Loucy (cell line): ENCODE results near the gene SPP2.

Experiments used
- H2AFZ ChIP-seq: fragments of 200-600 bp; sonication (generic); 2 replicates; pipeline ENCODE4 v1.6.0; 2016; ENCODE audit warnings: antibody characterized with exemption, mild to moderate bottlenecking, low read length, moderate library complexity
- H3F3A ChIP-seq: fragments of 200-600 bp; 2 replicates; pipeline ENCODE4 v1.6.0; 2016; ENCODE audit warnings: antibody characterized with exemption, low read depth, mild to moderate bottlenecking
- H3K27me3 ChIP-seq: fragments of 200-600 bp; sonication (generic); 2 replicates; pipeline ENCODE4 v1.6.1; 2014; ENCODE audit warnings: low read length, mild to moderate bottlenecking; ENCODE audit not compliant: insufficient read depth, poor library complexity, severe bottlenecking
- H3K36me3 ChIP-seq: fragments of 200-600 bp; sonication (generic); 2 replicates; pipeline ENCODE4 v1.6.1; 2016; ENCODE audit warnings: low read length; ENCODE audit not compliant: insufficient read depth
- H3K4me1 ChIP-seq: fragments of 200-600 bp; sonication (generic); 2 replicates; pipeline ENCODE4 v1.5.1; 2014; ENCODE audit warnings: low read length, mild to moderate bottlenecking; ENCODE audit not compliant: insufficient read depth, poor library complexity, severe bottlenecking
- H3K4me2 ChIP-seq: fragments of 200-600 bp; sonication (generic); 2 replicates; pipeline ENCODE4 v1.6.0; 2014; ENCODE audit warnings: antibody characterized with exemption, low read length, low read depth, mild to moderate bottlenecking; ENCODE audit not compliant: poor library complexity, severe bottlenecking
- H3K4me3 ChIP-seq: fragments of 200-600 bp; sonication (generic); 2 replicates; pipeline ENCODE4 v1.5.1; 2014; ENCODE audit warnings: low read length, mild to moderate bottlenecking, mixed read lengths; ENCODE audit not compliant: poor library complexity, severe bottlenecking
- H3K79me2 ChIP-seq: fragments of 200-600 bp; sonication (generic); 2 replicates; pipeline ENCODE4 v1.6.1; 2014; ENCODE audit warnings: low read length; ENCODE audit not compliant: insufficient read depth
- H3K9ac ChIP-seq: fragments of 200-600 bp; sonication (generic); 2 replicates; pipeline ENCODE4 v1.6.0; 2014; ENCODE audit warnings: mild to moderate bottlenecking, low read depth, low read length, moderate library complexity; ENCODE audit not compliant: poor library complexity, severe bottlenecking
- H3K9me2 ChIP-seq: fragments of 200-600 bp; sonication (generic); replicated peaks from 2 replicates; pipeline ENCODE4 v1.6.1; 2016; ENCODE audit warnings: low read depth, low read length, mixed read lengths
- H3K9me3 ChIP-seq: fragments of 200-600 bp; sonication (generic); 2 replicates; pipeline ENCODE4 v1.6.1; 2014; ENCODE audit warnings: mild to moderate bottlenecking, antibody characterized with exemption, low read length, low read depth; ENCODE audit not compliant: insufficient read depth
- H4K20me1 ChIP-seq: fragments of 200-600 bp; sonication (generic); 2 replicates; pipeline ENCODE4 v1.6.0; 2014; ENCODE audit warnings: antibody characterized with exemption, low read length, mild to moderate bottlenecking; ENCODE audit not compliant: insufficient read depth, poor library complexity, severe bottlenecking
- CTCF ChIP-seq: fragments of 200-600 bp; sonication (generic); conservative IDR thresholded peaks from 2 replicates; pipeline ENCODE4 v1.5.1; 2014; ENCODE audit warnings: mild to moderate bottlenecking, antibody characterized with exemption, low read length
- EZH2phosphoT487 ChIP-seq: fragments of 200-600 bp; IDR thresholded peaks from 2 replicates; pipeline ENCODE4 v1.6.1; 2018; ENCODE audit warnings: antibody characterized with exemption, mild to moderate bottlenecking, moderate library complexity, borderline replicate concordance

Gene SPP2

GRCh38 chr2:234047361-234047760 lies 3.1 kb upstream of the SPP2 start:
- H4K20me1 ChIP-seq = no peaks in the 10 kb centered on the region
- TF ChIP-seq CTCF (no peak), EZH2phosphoT487 (no peak)
- no peaks in the 10 kb centered on the region for H3K36me3 ChIP-seq
- no peaks in the 10 kb centered on the region for H3K79me2 ChIP-seq
- H3K27me3 ChIP-seq = no peaks in the 10 kb centered on the region
- H3K9me2 ChIP-seq = no peaks in the 10 kb centered on the region
- no peaks in the 10 kb centered on the region for H3K4me1 ChIP-seq
- no peaks in the 10 kb centered on the region for H3F3A ChIP-seq
- H3K4me3 ChIP-seq = no peak overlapping the region
- H3K4me2 ChIP-seq = no peak overlapping the region
- no peaks in the 10 kb centered on the region for H3K9me3 ChIP-seq
- H2AFZ ChIP-seq = no peak overlapping the region
- H3K9ac ChIP-seq = no peak overlapping the region

GRCh38 chr2:234048049-234048448 lies 2.5 kb upstream of the SPP2 start:
- H3K9me3 ChIP-seq = no peaks in the 10 kb centered on the region
- no peak overlapping the region for H3K4me3 ChIP-seq
- H3K9ac ChIP-seq = no peak overlapping the region
- H4K20me1 ChIP-seq = no peaks in the 10 kb centered on the region
- TF ChIP-seq EZH2phosphoT487 (no peak), CTCF (no peak)
- H3K36me3 ChIP-seq = no peaks in the 10 kb centered on the region
- H2AFZ ChIP-seq = no peak overlapping the region
- H3K79me2 ChIP-seq = no peaks in the 10 kb centered on the region
- H3K4me1 ChIP-seq = no peaks in the 10 kb centered on the region
- no peak overlapping the region for H3K4me2 ChIP-seq
- no peaks in the 10 kb centered on the region for H3F3A ChIP-seq
- H3K9me2 ChIP-seq = no peaks in the 10 kb centered on the region
- H3K27me3 ChIP-seq = no peaks in the 10 kb centered on the region

- no peaks in the 10 kb centered on the region for H3K36me3 ChIP-seq
- H2AFZ ChIP-seq = no peak overlapping the region
- H3K9me3 ChIP-seq = no peaks in the 10 kb centered on the region
- H3K4me2 ChIP-seq = no peak overlapping the region
- H3K4me3 ChIP-seq = no peak overlapping the region
- TF ChIP-seq EZH2phosphoT487 = no peak
- TF ChIP-seq CTCF = no peak
- no peaks in the 10 kb centered on the region for H3K4me1 ChIP-seq
- H3K9ac ChIP-seq = no peak overlapping the region
- no peaks in the 10 kb centered on the region for H3K9me2 ChIP-seq
- no peaks in the 10 kb centered on the region for H3K79me2 ChIP-seq
- H3K27me3 ChIP-seq = no peaks in the 10 kb centered on the region
- H4K20me1 ChIP-seq = no peaks in the 10 kb centered on the region
- H3F3A ChIP-seq = no peaks in the 10 kb centered on the region
Measured at GRCh38 chr2:234051374-234052070, 1.0 kb downstream of the SPP2 start.
